Mononuclear cell (primary cell): ENCODE data around the gene PAQR7. TPM values are rescaled to one million over a fixed set of nuclear protein-coding genes. Genes with fewer than 3 reads are reported as not detected.
A peak's percentile ranks its signal among the peaks of the same experiment; 100 is the strongest.

Experiments used
- H3K27me3 ChIP-seq: 2 replicates; pipeline ENCODE4 v1.6.0; 2011; ENCODE audit warnings: low read length, control low read depth; ENCODE audit not compliant: insufficient read depth
- H3K4me1 ChIP-seq: 2 replicates; pipeline ENCODE4 v1.5.1; 2011; ENCODE audit warnings: mild to moderate bottlenecking, low read length, control low read depth; ENCODE audit not compliant: insufficient read depth
- H3K4me3 ChIP-seq: 2 replicates; pipeline ENCODE4 v1.5.1; 2011; ENCODE audit warnings: mild to moderate bottlenecking, low read length, moderate library complexity
- H3K9me3 ChIP-seq: 2 replicates; pipeline ENCODE4 v1.5.1; 2011; ENCODE audit warnings: low read depth, mild to moderate bottlenecking, control low read depth, low read length
- total RNA-seq: library from RNA; depleted of rRNA; stranded (reverse); fragments of >200 nt; gene quantifications from one replicate; pipeline ENCODE4 v1.2.3, GENCODE V29; 2012

Gene PAQR7
- total RNA-seq, 1 donor, result 3.5 TPM

GRCh38 chr1:25906644-25907300, 31.3 kb upstream of the PAQR7 start:
- no peaks in the 10 kb centered on the region for H3K9me3 ChIP-seq
- no peaks in the 10 kb centered on the region for H3K27me3 ChIP-seq
- H3K4me3 ChIP-seq, result peak overlapping the region; percentile 56
- H3K4me1 ChIP-seq, result peaks cover 20% of the 10 kb centered on the region

DNA sequence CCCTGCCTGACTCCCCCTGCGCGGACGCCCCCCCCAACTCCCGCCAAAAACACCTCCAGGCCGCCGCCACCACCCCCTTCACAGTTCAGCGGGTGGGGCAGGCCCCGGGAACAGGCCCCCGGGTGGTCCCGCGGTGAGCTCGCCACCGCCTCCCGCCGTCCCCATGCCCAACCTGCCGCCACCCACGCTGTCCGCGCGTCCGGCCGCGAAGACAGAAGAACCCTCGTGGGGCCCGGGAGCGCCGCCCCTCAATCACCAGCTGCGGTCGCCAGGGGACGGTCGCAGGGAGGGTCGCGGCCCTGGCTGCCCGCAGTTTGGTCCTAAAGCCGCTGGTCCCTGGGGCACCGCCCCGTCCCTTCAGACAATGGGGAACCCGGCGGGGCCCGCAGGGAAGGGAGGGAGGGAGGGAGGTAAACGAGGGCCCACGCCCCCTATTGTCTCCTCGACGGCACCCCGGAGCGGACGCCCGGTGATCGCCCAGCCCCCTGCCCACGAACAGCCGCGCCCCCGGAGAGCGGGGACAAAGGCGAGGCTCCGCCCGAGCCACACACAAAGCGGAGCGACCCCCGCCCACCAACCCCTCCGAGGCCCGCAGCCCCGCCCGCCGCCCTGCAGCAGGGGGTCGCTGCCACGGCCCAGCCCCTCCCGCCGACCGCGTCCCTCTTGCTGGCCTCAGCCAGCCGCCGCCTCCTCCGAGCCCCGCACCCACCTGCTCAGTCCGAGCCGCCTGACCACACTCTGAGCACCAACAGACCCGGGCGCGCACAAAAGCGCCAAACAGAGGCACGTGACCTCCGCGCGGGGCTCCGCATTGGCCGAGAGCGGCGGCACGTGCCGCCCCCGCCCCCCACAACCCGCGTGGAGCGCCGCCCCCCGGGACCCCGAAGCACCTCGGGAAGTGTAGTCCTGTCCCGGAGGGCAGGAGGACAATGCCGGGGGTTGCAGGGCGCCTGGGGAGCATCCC, 30.5 kb upstream of the PAQR7 start, which contains the start of gene STMN1:
Gene STMN1 (minus strand): TSS at position 740 of the 964 bp plus-strand sequence. CDS start 1,743 bp downstream, outside the sequence.
- Histone ChIP-seq H3K4me1 (peaks cover 20% of the 10 kb centered on the region), H3K4me3 (peak within 1 kb of the TSS; percentile 56), H3K9me3 (no peaks in the 10 kb centered on the region), H3K27me3 (no peaks in the 10 kb centered on the region)

- Histone ChIP-seq H3K4me3 (peak overlapping the region; percentile 56), H3K9me3 (no peaks in the 10 kb centered on the region), H3K27me3 (no peaks in the 10 kb centered on the region), H3K4me1 (peaks cover 20% of the 10 kb centered on the region)
These were observed 29.6 kb upstream of the PAQR7 start for GRCh38 chr1:25904943-25905679.

DNA sequence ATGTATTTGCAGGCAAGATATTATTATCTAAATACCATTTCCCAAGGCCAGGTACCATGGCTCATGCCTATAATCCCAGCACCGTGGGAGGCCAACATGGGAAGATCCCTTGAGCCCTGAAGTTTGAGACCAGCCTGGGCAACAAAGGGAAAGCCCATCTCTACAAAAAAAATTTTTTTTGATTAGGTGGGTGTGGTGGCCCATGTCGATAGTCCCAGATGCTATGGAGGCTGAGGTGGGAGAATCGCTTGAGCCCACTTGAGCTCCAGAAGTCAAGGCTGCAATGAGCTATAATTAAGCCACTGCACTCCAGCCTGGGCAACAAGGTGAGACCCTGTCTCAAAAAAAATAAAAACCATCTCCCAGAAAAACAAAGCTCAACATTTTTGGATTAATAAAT, 28.5 kb upstream of the PAQR7 start:
- Histone ChIP-seq H3K27me3 (no peaks in the 10 kb centered on the region), H3K9me3 (no peaks in the 10 kb centered on the region), H3K4me1 (peaks cover 20% of the 10 kb centered on the region), H3K4me3 (no peak overlapping the region)

DNA sequence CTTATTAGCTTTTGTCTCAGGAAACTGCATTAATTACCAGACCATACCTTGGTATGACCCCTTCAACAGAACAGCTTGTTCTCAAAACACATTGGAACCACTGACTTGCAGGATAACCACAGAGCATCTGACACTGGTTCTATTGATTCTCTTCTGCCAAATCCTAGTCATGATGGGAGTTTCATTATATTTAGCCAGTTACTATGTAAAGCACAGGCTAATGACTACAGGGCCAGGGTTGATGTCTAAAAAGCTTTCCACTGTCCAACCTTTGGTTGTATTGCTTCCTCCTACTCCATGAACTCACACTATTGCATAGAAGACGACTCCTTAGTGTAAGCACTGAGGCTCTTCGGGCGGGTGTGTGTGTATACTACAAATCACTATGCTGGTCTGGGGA, 27.0 kb upstream of the PAQR7 start:
- Histone ChIP-seq H3K27me3 (no peaks in the 10 kb centered on the region), H3K4me1 (peaks cover 20% of the 10 kb centered on the region), H3K4me3 (no peak overlapping the region), H3K9me3 (no peaks in the 10 kb centered on the region)

DNA sequence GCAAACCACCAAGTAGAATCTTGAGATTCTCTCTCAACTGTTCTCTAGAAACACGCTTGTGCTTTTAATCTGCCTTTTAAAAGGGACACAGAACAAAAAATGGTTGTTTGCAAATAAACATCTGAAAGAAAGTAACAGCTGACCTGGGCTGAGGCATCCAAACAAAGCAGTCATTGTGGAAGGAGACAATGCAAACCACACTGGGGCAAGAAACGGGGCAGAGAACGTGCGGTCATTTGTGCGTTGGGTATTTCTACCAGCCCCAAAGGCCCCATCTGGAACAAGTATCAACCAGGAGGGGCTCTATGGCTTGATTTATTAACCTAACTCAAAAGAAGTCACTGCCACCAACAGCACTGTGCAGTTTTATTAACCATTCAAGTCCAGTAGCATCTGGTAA, 24.7 kb upstream of the PAQR7 start:
- H3K27me3 ChIP-seq, result no peaks in the 10 kb centered on the region
- H3K4me3 ChIP-seq, result no peak overlapping the region
- no peaks in the 10 kb centered on the region for H3K9me3 ChIP-seq
- H3K4me1 ChIP-seq, result peaks cover 22% of the 10 kb centered on the region

GRCh38 chr1:25899792-25900191, 24.3 kb upstream of the PAQR7 start:
- Histone ChIP-seq H3K4me3 (no peak overlapping the region), H3K27me3 (no peaks in the 10 kb centered on the region), H3K4me1 (peaks cover 24% of the 10 kb centered on the region), H3K9me3 (no peaks in the 10 kb centered on the region)

- no peaks in the 10 kb centered on the region for H3K9me3 ChIP-seq
- H3K4me1 ChIP-seq, result peaks cover 12% of the 10 kb centered on the region
- H3K27me3 ChIP-seq, result no peaks in the 10 kb centered on the region
- no peak overlapping the region for H3K4me3 ChIP-seq
These were observed 22.9 kb upstream of the PAQR7 start for GRCh38 chr1:25898223-25899015.

- H3K4me1 ChIP-seq, result peaks cover 12% of the 10 kb centered on the region
- H3K27me3 ChIP-seq, result no peaks in the 10 kb centered on the region
- H3K4me3 ChIP-seq, result no peak overlapping the region
- no peaks in the 10 kb centered on the region for H3K9me3 ChIP-seq
These were observed 22.2 kb upstream of the PAQR7 start for GRCh38 chr1:25897754-25898153.

- Histone ChIP-seq H3K4me3 (no peak overlapping the region), H3K27me3 (no peaks in the 10 kb centered on the region), H3K4me1 (peaks cover 16% of the 10 kb centered on the region), H3K9me3 (no peaks in the 10 kb centered on the region)
These were observed 20.8 kb upstream of the PAQR7 start for GRCh38 chr1:25896266-25896665.

DNA sequence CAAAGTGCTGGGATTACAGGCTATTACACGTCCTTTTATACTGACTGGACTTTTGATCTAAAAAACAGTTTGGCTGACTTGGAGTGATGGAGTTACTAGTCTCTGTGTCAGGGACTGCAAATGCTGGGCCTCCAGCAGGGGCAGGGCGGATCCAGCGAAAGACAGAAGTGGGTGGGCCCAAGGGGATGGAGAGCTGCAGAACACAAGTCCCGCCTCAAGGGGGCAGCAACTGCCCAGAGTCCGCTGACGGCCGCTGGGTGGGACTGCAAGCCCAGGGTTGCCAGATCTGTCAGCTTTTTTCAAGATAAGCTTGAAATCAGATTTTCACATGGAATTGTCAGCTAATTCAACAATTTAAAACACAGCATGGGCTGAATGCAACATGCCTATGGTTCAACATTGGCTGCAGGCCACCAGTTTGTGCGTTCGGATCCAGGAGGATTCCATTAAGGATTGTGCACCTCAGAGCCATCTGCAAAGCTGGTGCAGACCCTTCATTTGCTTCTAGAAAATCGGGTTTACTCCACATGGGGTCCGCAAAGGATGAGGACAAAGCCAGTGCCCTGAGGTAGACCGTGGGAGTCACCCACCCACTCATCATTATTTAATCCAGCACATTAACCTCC, 20.0 kb upstream of the PAQR7 start:
- Histone ChIP-seq H3K9me3 (no peaks in the 10 kb centered on the region), H3K4me3 (no peak overlapping the region), H3K27me3 (no peaks in the 10 kb centered on the region), H3K4me1 (peaks cover 16% of the 10 kb centered on the region)

- no peak overlapping the region for H3K4me3 ChIP-seq
- H3K4me1 ChIP-seq, result peaks cover 16% of the 10 kb centered on the region
- no peaks in the 10 kb centered on the region for H3K9me3 ChIP-seq
- H3K27me3 ChIP-seq, result no peaks in the 10 kb centered on the region
These were observed 17.6 kb upstream of the PAQR7 start for GRCh38 chr1:25893116-25893515.

- Histone ChIP-seq H3K4me3 (no peak overlapping the region), H3K27me3 (no peaks in the 10 kb centered on the region), H3K4me1 (peaks cover 16% of the 10 kb centered on the region), H3K9me3 (no peaks in the 10 kb centered on the region)
These were observed 16.1 kb upstream of the PAQR7 start for GRCh38 chr1:25891606-25892005.
